Kidney glomerular epithelial cell (primary cell): ENCODE data around the gene VAV3.
"Not testable (repeated sequence)": the region's sequence is repeated elsewhere in the genome, so short reads cannot be mapped to it uniquely, and the experiment has no call there.

Source experiments
- DNase-seq: peaks from one replicate; lab custom pipeline; 2025; lab: John Stamatoyannopoulos, UW

VAV3 gene

DNA sequence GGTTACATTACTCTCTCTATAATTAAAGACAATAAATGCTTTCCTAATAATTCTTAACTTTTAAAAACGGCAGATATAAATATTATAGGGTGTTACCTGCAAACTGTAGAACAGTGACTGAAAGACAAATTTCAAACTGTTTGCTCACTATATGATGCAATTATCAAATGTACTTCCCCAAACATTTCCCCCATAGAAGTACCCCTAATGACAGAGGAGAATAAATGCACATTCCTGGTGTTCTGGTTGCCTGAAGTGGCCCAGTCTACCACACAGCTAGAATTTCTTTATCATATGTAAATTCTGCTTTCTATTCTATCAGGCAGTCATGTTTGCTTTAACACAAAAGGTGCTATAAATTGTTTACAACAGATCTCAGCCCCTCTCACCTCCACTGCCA, 70.4 kb downstream of the VAV3 start:
- DNase-seq, result no peak

DNA sequence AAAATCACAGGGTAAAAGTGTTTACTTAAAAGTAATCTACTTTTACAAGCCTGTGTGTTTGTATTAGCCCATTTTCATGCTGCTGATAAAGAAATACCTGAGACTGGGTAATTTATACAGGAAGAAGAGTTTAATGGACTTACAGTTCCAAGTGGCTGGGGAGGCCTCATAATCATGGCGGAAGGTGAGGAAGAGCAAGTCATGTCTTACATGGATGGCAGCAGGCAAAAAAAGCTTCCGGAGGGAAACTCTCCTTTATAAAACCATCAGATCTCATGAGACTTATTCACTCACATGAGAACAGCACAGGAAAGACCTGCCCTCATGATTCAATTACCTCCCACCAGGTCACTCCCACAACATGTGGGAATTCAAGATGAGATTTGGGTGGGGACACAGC, 71.6 kb downstream of the VAV3 start:
- DNase-seq, result not testable (repeated sequence)

DNA sequence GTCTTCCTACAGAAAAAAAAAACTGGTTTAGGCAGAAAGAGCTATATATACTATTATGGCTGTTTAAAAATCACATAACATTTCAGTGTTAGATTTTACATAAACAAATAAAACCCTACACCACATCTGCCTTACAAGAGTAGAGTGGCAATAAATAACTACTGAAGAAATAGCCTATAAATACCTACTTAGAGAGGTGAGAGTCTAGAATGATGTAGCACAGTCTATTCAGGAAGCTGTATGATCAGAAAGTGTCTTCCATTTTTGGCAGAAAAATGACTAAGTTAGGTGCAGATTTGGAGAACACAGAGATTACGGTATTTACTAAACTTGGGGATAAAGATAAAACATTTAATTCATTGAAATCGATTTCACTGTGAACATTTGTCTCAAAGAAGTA, 75.5 kb downstream of the VAV3 start:
- DNase-seq, result no peak

DNA sequence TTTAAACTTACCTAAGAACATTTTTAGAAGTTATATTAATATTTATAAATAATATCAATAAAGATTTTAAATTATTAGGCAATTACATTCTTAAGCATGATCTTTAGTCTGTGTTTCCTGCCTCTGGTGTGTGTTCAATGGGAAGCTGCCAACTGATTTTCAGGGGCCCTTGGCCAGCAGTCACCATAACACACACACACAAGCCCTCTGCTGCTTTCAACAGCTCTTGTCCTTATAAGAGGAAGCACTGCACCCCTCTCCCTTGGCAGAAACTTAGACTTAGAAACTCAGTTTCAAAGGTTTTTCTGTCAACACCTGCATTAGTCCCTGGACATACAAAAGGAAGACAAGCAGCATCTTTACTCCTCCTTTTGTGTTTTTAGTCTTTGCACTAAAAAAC, 81.4 kb downstream of the VAV3 start:
- DNase-seq, result no peak

DNA sequence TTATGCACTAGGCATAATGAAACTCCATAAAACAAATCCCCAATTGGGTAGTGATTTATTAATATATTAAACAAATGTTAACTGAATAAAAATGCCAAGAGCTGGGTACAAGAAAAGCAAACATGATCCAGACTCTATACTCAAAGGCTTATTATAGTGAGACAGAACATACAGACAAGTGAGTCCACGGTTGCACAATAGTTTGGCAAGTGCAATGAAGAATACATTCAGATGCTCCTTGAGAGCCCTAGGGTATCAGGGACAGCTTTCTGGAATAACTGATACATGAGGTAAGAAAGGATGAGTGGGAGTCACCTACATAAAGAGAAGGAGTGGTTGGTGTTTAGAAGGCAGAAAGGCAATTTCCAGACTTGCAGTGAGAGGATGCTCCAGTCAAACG, 85.1 kb downstream of the VAV3 start:
- DNase-seq, result no peak

DNA sequence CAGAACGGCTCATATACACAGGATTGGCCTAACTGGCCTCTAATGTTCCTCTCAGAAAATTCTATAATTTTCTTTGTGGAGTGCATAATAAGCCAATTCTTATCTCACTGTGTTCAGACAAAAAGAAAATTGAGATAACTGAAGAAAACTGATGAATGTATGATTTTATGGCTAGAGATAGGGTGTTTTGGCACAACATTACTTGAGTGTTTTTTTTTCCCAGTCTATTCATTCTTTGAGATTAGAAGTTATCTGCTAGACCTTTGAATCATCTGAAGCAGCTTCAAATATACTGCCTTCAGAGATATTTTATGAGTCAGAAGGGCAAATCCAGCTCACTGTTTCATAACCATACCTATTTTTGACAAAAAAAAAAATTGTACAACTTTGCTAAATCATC, 85.6 kb downstream of the VAV3 start:
- DNase-seq, result no peak

DNA sequence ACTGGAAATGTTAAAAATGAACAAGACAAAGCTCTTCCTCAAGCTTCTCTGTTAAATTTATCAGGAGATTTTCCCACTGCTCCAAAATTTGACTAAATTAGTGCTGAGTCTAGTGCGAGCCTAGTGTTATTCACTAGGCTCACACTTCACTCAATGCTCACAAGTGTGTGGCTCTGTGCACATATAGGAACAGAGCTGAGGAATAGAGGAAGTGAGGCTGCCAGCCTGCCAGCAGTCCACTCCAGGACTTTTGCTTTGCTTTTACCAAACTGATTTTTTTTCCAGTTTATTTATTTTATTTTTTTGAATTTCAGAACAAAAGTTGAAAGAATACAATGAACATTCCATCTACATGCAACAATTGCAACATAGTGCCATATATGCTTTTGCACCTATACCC, 87.2 kb downstream of the VAV3 start:
- no peak for DNase-seq

DNA sequence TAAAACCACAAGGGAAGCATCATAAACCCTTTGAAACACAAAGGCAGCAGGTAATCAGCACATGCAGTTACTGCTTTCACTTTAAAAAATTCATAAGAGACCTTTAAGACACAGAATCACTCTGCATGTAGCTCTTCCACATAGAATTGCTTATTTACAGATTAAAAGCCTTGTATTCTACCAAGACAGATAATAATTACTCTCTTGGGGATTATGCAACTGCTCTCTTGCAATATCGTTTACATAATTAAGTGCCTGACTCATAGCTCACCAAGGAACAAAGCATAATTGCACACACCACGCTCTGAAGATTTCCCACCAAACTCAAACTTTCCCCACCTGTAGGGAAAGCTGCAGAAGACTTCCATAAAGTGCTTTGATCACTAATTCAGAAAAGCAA, 87.9 kb downstream of the VAV3 start:
- no peak for DNase-seq

DNA sequence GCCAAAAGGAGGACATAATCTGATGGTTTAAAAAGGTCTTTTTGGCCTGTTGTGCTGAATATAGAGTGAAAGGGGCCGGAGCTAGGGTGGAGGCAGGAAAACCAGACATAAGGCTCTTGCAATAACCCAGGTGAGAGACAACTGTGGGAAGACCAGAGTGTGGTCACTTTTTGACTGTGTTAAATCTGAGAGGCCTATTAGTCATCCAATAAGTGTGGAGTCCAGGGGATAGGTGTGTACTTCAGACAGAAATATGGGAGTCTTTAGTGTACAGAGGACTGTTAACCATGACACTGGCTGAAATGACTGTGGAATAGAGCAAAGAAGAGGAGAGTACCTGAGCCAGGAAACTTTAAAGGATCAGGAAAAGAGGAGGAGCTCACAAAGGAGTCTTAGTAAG, 89.3 kb downstream of the VAV3 start:
- DNase-seq, result no peak

DNA sequence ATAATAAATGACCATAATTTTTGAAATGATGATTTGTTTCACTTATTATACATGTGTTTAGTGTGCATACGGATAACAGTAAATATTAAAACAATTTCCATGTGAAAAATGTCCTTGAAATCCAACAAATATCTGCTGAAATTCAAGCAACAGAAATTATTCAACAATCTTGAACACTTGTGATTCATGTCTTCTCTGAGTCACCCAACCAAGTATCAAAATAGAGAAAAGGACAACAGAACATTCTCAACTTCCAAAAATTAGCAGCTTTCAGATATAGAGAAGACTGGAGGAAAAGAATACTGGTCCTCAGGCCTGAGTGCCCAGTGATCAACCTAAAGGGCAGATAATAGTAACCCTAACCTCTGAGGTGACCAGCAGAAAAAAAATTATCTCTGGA, 90.8 kb downstream of the VAV3 start:
- no peak for DNase-seq

DNA sequence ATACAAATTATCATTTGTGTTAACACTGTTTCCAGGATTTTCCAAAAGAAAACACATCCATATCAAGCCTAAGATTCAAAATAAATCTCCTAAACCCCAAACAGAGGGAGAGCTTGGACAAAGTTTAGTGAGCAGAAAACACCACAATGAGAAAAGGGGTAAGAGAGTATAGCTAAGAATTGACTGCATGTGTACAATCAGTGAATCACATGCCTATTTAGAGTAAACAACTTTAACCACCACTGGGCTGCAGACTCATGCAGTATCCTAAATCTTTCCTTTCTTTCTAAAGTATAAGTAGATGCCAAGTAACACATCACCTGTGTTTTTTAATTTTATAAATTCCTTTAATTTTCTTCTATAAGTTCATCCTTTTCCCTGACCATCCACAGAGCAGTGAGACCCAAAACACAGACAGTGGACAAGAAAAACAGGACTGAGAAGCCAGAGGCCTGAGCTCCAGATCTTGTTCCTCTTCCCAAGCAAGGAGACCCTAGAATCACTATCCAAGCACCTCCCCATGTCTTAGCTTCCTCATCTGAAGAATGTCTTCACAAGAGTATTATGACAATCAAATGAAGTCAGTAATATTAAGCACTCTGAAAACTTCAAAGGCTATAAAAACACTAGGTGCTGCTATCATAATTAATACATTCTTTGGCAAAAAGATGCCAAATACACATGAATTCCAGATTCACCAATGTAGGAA, 93.1 kb downstream of the VAV3 start:
- DNase-seq, result no peak

DNA sequence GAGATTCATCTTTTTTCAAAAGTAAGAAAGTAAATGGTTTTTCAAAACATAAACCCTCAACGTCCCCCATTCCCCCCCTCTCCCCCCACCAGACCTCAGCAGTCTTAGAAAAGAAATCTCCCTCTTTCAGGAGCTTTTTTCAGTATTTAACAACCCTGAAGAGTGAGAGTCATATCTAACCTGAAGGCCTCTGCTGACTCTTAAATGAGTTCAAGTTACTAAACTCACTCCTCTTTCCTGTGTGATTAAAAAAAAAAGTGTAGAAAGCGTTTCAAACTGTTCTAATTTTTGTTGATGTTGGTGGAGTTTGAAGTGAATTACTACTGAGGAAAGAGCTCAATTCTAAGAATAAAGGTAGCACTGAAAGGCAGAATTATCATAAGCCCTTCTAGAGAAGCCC, 93.7 kb downstream of the VAV3 start:
- no peak for DNase-seq

DNA sequence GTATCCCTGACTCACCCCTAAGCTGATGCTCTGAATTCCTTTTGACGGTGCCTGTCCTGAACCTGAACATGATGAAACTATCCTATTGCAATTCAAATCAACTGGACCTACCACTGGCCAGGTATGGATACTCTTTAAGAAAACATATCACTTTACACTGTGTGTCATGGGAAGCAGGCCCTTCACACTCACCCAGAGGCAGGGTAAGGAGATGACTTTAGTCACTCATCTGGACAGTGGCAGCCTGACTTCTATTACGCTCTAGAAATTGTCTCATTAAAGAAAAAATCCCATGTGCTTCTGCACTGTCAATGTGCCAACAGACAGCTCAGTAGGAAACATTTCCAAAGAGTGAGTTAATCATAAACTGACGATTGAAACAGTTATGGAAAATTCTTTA, 94.3 kb downstream of the VAV3 start:
- DNase-seq, result peak; percentile 37

DNA sequence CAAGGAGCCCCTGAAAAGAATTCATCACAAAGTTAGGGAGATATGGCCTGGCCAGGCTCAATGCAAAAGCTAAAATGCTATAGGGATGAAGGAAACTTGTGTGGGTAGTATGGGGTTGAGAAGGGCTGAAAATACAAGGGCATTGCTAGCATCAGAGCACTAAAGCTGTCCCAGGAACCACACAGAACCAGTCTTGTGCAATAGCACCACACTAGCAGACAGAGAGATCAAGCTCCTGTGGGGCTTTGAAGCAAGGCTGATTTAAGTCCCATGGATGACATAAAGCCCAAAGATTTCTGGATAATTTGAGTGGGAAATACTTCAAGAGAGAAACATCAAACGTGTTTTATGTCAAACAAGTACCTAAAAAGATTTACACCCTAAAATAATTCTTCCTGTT, 97.1 kb downstream of the VAV3 start:
- no peak for DNase-seq

DNA sequence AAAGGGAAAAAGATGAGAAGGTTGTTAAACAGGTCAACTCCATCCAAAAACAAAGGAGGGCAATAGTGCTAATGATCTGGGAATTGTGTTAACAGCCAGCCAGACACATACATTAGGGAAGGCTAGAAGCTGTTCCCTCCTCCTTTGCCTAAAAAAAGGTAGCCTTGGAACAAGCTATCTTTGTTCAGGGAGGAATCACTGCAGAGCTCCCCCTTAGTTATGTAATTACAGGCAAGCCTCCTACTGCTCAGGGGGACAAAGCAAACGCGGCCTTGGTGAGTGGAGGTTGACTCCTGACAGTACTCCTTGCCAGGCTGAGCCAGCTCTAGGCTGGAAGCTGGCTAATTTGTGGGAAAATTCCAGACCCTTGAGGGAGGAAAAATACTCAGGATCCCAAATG, 97.6 kb downstream of the VAV3 start:
- no peak for DNase-seq

DNA sequence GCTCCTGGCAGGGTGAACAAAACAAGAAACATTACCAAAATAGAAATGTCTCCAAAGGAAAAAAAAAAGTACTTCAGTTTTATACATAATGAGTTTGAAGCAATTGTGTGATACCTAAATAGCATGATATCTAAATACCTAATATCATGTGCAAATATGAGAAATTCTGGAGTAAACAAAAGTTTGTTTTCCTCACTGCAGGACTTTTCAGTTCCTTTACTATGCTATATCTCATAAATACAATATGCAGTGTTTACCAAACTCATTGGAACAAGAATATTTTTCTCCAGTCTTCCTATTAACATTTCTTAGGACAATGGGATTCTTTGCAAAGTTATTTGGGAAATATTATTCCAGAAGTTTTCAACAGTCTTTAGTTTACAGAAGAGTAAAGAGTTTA, 98.1 kb downstream of the VAV3 start:
- DNase-seq, result no peak

DNA sequence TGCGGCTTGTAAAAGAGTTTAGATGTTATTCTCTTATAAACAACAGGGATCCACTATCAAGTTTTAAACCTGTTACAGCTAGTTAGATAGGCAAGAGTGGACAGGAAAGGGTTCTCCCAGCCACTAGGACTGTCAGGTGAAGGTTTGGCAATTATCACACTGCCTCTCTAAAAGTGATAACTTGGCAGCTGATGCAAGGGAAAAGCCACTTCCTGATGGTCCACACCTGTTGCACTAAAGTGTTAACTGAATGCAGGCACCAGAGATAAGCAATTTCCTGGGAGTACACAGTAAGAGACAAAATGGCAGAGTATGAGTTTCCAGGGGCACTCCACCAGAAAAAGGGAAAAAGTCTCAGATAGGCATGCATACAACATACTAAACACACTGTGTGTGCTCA, 99.4 kb downstream of the VAV3 start:
- no peak for DNase-seq

DNA sequence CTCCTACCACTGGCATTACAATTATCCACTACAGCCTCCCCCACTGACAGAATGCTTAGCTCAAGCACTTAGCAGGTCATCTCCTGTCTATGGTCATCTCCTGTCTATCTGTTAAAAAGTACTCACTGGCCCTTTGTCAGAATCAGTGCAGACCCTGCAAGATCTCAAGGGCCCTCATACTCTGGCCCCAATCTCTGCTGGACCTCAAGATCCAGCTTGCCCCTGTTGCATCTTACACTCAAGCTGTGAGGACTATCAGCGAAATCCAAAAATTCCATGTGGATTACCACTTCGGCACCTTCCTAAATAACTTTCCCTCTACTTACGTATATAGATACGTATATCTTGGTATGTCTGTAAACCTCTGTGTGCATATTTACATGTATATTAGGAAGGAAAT, 101.6 kb downstream of the VAV3 start:
- no peak for DNase-seq

DNA sequence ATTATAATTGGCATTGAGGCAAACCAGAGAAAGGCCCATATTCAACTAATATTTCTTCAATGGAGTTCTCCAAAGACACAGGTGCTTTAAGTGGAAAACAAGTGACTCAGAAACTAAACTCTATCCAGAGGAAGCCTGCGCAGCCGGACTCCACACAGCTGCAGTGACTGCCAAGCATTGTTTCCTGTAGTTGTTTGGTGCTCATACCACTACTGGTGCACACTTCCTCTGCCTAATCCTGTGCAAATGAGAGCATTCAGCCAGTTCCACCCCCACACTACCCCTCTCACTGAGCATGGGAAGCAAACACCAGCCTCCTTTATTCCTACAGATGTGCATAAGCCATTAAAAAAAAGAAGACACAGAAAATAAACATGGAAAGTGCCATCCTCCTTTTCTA, 102.9 kb downstream of the VAV3 start:
- no peak for DNase-seq

DNA sequence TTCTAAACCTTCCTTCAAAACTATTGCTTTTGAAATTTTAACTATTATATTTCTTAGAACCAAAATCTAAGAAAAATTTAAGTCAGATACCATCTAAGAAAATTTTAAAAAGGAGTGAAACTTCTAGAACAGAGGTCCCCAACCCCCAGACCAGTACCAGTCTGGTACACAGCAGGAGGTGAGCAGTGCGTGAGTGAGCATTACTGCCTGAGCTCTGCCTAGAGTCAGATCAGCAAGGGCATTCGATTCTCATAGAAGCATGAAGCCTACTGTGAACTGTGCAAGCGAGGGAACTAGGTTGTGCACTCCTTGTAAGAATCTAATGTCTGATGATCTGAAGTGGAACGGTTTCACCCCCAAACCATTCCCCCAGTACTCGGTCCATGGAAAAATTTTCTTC, 106.7 kb downstream of the VAV3 start:
- no peak for DNase-seq

DNA sequence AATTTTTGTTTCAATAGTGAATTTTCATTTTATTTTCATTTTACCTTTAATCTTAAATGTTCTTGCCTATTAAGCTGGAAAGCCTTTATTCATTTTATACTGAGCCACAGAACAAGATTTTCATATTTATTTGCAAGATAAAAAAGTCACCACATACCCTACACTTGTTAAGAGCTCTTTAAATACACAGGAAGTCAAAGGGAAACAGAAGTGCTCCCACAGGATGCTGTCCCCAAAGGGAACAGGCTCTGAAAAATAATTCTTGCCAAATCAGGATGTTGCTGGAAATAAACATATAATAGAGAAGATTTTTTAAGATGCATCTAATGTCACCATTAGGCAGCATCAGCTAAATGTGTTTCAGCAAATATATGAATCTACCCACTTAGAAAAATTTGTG, 113.6 kb downstream of the VAV3 start:
- no peak for DNase-seq

DNA sequence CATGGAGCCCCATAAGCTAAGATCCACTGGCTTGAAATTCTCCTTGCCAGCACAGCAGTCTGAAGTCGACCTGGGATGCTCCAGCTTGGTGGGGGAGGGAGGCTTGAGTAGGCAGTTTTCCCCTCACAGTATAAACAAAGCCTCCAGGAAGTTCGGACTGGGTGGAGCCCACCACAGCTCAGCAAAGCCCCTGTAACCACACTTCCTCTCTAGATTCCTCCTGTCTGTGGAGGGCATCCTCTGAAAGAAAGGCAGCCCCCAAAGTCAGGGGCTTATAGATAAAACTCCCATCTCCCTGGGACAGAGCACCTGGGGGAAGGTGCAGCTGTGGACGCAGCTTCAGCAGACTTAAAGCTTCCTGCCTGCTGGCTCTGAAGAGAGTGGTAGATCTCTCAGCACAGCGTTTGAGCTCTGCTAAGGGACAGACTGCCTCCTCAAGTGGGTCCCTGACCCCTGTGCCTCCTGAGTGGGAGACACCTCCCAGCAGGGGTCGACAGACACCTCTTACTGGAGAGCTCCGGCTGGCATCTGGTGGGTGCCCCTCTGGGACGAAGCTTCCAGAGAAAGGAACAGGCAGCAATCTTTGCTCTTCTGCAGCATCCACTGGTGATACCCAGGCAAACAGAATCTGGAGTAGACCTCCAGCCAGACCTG, 120.3 kb downstream of the VAV3 start:
- not testable (repeated sequence) for DNase-seq

DNA sequence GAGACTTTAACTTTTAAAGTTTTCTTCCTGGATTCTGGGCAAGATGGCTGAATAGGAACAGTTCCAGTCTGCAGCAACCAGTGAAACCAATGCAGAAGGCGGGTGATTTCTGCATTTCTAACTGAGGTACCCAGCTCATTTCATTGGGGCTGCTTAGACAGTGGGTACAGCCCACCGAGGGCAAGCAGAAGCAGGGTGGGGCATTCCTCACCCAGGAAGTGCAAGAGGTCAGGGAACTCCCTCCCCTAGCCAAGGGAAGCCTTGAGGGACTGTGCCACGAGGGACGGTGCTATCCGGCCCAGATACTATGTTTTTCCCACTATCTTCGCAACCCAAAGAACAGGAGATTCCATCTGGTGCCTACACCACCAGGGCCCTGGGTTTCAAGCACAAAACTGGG, 121.0 kb downstream of the VAV3 start:
- DNase-seq, result no peak

DNA sequence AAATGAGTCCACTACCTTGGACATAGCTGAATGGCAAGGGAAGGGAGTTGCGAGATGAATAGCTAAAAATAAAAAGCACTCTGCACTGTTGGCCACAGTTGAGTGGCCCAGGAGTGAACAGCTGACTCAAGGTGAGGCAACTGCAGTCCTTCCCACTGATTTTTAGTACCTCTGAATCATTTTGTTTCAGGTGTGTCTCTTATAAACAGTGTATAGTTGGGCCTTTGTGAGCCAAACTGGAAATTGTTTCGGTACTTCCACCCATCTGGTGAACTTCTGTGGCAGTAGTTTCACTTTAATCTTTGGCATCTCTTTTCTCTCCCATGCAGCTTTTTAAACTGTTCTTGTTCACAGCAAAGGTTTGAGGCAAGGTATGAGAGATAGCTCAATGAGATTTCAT, 122.7 kb downstream of the VAV3 start:
- DNase-seq, result no peak
